RKO (cell line): Measurements from ENCODE around the gene LAMB4.

Experiments
- DNase-seq: peaks from one replicate; pipeline ENCODE4 v3.0.0-alpha.2; 2016; ENCODE audit warnings: low spot score

Gene LAMB4

DNA sequence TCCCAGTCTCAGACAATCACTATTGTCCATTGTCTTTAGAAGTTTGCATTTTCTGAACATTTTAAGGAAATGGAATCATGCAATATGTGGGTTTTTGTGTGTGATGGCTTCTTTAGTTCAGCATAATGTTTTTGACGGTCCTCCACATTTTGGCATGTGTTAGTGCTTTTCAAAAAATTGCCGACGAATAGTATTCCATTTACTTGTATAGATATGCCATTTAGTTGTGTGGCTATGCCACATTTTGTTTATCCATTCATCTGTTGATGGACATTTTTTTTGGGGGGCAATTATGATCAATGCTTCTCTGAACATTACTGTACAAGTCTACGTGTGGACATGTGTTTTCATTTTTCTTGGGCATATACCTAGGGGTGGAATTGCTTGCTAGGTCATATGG lies 12.0 kb upstream of the LAMB4 start:
- no peak for DNase-seq

- no peak for DNase-seq
Observed at GRCh38 chr7:108140671-108141070, 10.5 kb upstream of the LAMB4 start.

DNA sequence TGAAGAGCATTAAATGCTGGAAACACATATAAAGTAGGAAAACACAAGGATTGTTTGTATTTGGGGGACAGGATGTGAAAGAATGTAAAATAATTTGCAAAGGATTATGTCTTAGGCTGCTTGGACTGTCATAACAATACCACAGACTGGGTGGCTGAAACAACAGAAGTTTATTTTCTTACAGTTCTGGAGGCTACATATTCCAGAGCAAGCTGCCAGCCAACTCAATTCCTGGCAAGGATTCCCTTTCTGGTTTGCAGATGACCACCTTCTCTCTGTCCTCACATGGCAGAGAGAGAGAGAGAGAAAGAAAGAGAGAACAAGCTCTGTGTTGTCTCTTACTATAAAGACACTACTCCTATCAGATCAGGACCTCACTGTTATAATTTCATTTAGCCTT lies 8.8 kb upstream of the LAMB4 start:
- DNase-seq = no peak

DNA sequence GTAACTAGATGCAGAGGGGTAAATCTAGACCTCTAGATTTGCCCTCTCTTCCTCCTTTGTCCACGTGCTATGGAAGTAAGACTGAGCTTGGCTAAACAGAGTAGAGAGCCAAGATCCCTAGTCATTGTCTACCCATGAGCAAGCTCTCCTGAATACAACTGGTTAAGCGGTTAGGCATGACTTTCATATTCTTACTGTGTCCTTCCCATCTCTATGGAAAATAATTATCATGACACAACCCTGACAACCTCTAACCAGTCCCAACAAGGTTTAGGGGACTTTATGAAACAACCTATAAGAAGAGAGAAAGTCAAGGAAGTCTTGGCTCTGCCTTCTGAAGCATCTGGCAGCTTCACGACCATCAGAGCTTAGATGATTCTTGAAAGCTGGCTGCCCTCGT lies 7.8 kb upstream of the LAMB4 start:
- no peak for DNase-seq

DNA sequence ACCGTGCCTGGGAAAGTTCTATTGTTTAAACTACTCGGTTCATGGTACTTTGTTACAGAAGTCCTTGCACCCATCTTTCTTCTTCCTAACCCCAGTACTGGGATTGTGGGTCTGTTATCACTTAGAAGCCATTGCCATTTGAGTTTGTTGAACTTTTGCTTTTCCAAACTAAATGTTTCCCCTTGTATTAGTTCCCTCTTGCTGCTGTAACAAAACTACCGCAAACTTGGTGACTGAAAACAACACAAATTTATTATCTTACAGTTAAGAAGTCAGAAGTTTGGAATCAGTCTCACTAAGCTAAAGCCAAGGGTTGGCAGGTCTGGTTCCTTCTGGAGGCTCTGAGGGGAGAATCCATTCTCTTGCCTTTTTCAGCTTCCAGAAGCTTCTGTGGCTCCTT lies 6.9 kb upstream of the LAMB4 start:
- no peak for DNase-seq

DNA sequence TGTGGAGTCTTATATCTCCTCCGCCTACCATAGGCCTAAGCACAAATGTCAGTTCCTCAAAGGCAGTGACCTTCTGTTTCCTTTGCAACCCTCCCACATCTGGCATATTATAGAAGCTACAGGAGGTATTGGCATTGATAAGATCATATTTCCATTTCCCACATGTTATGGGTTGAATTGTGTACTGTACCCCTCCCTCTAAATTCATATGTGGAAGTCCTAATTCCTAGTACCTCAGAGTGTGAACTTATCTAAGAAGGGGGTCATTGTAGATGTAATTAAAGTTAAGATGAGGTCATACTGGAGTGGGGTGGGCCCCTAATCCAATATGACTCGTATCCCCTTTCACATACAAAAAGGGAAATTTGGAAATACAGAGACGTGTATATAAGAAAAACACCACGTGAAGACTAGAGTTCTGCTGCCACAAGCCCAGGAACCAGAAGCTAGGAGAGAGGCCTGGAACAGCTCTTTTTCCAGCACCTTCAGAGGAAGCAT lies 6.1 kb upstream of the LAMB4 start:
- DNase-seq = no peak

GRCh38 chr7:108135446-108136190 lies 5.5 kb upstream of the LAMB4 start:
- no peak for DNase-seq

DNA sequence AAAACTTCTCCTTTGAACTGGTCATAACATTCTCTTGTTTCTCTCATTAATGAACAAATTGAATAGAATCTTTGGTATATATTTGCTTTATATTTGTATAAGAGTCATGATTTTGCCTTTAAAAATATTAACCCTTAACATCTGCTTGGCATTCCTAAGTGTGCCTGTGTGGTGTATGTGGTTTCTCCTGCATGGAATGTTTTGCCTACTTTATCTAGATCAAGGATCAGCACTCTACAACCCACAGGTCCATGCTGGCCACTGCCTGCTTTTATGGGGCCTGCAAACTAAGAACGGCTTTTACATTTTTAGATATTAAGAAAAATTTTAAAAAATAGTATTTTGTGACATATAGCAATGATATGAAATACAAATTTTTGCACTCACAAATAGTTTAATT lies 4.3 kb upstream of the LAMB4 start:
- no peak for DNase-seq

DNA sequence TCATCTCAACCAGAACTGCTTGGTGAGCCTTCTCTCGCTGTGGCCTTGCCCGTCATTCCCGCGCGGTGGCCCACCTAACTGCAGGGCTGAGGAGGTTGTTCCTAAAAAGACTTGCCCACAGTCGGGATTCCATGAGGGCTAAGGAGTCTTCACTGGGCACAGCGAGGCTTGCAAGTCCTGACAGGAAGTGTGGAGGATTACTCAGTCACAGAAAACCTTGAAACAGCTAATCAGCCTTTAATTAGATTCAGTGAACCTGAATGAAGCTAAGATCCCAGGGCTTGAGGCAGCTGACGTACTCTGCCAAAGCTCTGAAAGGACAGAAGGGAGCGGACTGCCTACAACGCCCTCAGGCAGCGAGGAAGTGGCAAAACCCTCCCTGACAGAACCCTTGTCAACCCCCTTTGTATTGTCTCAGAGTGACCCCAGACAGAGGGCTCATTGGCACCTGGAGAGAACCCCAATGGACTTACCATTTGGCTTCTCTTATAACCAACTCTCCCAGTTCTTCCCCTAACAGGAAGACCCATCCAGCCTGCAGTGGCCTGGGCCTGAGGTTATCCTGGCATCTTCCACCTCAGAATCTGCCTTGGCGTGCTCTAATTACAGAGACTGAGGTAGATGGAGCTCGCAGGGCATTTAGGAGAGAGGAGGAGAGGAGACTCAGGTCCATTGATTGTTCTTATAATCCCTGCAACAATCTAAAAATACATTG lies 2.5 kb upstream of the LAMB4 start:
- DNase-seq = no peak

DNA sequence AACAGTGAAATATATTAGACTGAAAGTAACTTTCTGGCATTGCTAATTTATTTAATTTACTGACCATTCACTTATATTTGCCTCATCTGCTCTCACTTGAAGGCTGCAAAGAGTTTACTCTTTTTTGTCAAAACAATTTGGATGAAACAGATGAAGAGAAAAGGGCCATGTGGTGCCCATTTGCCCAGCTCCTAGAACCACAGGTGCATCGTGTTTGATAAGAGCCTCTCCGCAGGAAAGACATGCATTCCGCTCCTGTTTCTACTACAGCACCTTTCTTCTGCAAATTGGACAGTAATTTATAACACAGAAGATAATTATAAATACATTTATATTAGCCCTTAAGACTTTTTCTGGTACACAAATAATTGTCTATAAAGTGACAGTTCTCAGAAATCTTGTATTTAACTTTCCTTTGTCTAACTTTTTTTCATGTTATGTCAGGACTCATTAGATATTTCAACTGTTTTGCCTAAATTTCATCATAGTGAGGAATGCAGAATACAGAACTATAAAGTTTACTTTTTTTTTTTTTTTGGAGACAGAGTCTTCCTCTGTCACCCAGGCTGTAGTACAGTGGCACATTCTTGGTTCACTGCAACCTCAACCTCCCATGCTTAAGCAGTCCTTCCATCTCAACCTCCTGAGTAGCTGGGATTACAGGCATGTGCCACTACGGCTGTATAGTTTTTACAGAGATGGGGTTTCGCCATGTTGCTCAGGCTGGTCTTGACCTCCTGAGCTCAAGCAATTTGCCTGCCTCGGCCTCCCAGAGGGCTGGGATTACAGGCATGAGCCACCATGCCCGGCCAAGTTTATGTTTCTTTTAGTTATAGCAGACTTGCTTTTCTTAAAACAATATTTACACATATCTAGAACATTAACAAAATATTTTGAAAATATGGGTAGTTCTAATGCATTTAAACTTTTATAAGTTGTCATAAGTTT lies 869 bp downstream of the LAMB4 start:
- DNase-seq = no peak

GRCh38 chr7:108128514-108128913 lies 1.6 kb downstream of the LAMB4 start:
- DNase-seq = no peak

DNA sequence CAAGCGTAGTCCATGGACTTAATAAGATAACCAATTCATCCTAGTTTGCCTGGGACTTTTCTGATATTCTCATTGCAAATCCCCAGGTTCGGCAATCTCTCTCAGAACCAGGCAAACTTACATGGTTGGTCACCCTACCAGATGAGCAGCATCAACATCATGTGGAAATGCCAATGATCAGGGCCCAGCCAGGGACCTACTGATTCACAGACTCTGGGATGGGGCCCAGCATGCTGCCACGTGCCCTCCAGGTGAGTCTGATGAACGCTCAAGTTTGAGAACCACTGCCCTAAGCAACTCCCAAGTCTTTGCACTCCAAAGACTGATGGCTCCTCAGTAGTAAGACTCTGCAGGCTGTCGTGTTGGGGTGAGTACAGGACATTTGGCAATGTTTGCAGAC lies 2.7 kb downstream of the LAMB4 start:
- no peak for DNase-seq

DNA sequence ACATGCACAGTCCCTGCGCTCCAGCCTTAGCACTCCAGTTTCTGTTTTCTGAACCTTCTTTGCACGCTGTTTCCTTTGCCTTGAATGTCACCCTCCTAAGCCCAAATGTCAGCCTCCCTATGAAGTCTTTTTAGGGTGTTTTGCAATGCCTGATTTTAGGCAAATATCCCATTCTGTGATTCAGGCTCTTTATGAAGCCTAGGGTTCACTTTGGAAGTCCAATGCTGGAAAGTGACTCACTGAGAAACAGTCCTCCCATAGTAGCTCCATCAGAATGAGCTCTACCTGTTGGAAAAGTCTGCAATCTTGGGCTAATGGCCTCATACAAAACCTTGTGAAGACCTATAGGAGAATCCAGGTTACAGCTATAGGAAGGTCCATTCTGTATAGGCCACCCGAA lies 5.3 kb downstream of the LAMB4 start:
- no peak for DNase-seq

DNA sequence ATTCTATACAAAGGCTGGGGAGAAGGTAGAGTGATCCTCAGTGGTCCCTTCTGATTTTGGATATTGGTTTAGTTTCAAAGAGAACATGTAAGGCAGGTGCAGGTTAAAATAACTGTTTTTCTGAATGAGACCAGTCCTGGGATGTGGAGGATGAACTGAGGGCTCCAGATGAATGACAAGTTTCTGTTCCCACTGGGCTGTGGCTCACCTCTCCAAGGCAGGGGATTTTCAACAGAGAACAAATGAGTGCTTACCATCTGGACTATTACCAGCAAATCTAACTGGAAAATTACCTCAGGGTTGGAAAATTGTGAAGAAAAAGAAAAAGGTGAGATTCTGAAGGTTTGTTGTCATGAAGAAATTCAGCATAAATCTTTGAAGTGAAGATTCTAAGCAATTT lies 8.0 kb downstream of the LAMB4 start:
- DNase-seq = no peak

DNA sequence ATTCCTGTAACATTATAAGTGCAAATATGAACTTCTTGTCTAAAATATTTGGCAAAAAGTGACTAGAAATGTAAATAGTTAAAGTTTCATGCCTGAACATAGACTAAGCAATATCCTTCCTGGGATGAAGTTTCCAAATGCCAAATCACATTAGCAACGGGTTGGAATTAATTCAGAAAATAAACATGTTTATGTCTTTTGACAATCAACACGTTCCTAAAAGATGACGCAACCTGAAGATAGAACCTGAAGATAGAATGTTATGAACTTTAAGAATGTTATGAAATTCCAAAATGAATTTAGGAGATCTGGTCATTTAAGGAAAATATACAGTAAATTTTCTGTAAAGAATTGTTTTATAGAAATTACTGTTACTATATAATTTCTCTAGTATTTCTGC lies 9.2 kb downstream of the LAMB4 start:
- no peak for DNase-seq

DNA sequence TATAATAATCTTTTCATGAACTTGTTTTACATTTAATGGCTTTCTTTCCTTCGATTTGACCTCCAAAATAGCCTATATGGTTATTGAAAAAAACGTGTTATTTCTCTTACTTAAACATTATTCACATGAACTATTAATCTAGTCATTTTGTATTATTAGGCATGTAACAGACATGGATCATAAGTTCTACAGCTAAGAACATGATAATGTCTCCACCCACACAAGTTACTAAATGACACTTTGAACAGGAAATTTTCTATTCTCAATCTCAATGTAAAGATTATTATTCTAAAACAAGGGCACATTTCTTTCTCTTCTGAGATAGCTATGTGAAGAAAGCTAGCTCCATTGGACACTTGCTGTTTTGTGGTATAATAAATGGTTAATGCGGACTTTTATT lies 10.0 kb downstream of the LAMB4 start:
- DNase-seq = no peak

- no peak for DNase-seq
Observed at GRCh38 chr7:108118959-108119358, 11.2 kb downstream of the LAMB4 start.

DNA sequence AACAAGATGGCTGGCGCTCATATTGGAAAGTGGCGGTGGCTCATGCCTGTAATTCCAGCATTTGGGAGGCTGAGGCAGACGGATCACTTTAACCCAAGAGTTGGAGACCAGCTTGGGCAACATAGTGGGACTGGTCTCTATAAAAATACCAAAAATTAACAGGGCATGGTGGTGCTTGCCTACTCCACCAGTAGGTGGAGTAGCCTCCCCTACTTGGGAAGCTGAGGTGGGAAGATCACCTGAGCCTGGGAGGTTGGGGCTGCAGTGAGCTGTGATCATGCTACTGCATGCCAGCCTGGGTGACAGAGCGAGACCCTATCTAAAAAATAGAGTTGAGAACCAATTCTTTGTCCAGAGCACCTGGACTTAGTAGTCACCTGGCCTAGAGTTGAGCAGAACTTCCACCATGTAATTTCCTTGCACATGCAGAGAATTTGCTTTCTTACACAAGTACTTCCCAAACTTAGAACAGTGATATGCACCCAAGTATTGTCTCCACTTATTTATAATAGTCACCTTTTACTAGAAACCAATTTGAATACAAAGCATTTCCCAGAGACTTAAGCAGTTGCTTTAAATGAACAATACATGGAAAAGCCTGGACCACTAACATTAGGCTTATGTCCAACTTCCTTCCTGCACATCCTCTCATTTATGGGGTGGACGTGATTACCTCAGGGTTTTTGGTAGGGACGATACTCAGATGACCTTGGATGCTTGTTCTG lies 15.9 kb downstream of the LAMB4 start:
- DNase-seq = peak; percentile 27

- DNase-seq = no peak
Observed at GRCh38 chr7:108112683-108113082, 17.5 kb downstream of the LAMB4 start.

- DNase-seq = peak; percentile 31
Observed at GRCh38 chr7:108109221-108109908, 20.8 kb downstream of the LAMB4 start.

DNA sequence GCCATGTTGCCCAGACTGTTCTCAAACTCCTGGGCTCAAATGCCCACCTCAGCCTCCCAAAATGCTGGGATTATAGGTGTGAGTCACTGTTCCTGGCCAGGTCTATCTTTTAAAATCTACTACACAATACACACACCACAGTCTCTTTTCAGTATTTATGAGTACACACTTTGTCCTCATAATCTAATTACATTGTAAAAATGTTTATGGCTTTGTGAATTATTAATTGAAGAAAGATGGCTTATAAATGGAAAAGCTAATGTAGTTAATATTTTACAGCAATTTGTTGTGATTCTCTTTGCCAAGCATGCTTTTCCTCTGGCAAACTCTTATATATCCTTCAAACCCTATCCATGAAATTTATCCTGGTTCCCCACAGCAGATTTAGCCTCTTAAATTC lies 22.0 kb downstream of the LAMB4 start:
- no peak for DNase-seq
